ENCODE results near the gene USH2A. TPM values are rescaled to one million over a fixed set of nuclear protein-coding genes. Genes with fewer than 3 reads are reported as not detected.

Gene USH2A
- total RNA-seq, 1 donor from 2014 or later = 0.04 TPM

- Histone ChIP-seq H3K4me1 (no peaks in the 10 kb centered on the region), H3K4me2 (no peak overlapping the region), H3K36me3 (no peaks in the 10 kb centered on the region), H3K27me3 (no peaks in the 10 kb centered on the region), H3K4me3 (no peak overlapping the region), H3K9me3 (ENCODE audit: low read depth) (no peaks in the 10 kb centered on the region), H4K20me1 (ENCODE audit: low read depth) (no peaks in the 10 kb centered on the region), H3K27ac (no peak overlapping the region), H3F3A (ENCODE audit: low read depth) (no peaks in the 10 kb centered on the region), H3K79me2 (ENCODE audit: low read depth) (no peaks in the 10 kb centered on the region), H2AFZ (replicated peaks) (no peak overlapping the region), H3K9ac (no peak overlapping the region)
- H3K27me3 Mint-ChIP-seq (ENCODE audit: insufficient read depth, low read depth) = no peaks in the 10 kb centered on the region
- no peaks in the 10 kb centered on the region for H3K9me3 Mint-ChIP-seq
- no peak for DNase-seq (ENCODE audit: low spot score)
- no peaks in the 10 kb centered on the region for H3K4me1 Mint-ChIP-seq
- TF ChIP-seq EZH2phosphoT487 (IDR thresholded peaks at IDR 0.05) (no peak), EZH2 (IDR thresholded peaks at IDR 0.05) (no peak), CTCF (IDR thresholded peaks at IDR 0.05) (no peak)
- H3K27ac Mint-ChIP-seq = no peak overlapping the region
- no peaks in the 10 kb centered on the region for H3K36me3 Mint-ChIP-seq
- H3K4me3 Mint-ChIP-seq = no peak overlapping the region
These were observed 309.1 kb downstream of the USH2A start for GRCh38 chr1:216114180-216114579.

GRCh38 chr1:216113181-216113580 is 310.1 kb downstream of the USH2A start:
- Mint-ChIP-seq H3K9me3 (no peaks in the 10 kb centered on the region), H3K27me3 (ENCODE audit: insufficient read depth, low read depth) (no peaks in the 10 kb centered on the region), H3K27ac (no peak overlapping the region), H3K4me1 (no peaks in the 10 kb centered on the region), H3K36me3 (no peaks in the 10 kb centered on the region), H3K4me3 (no peak overlapping the region)
- Histone ChIP-seq H2AFZ (replicated peaks) (no peak overlapping the region), H3K4me3 (no peak overlapping the region), H3K4me1 (no peaks in the 10 kb centered on the region), H3K4me2 (no peak overlapping the region), H3F3A (ENCODE audit: low read depth) (no peaks in the 10 kb centered on the region), H3K9me3 (ENCODE audit: low read depth) (no peaks in the 10 kb centered on the region), H3K27me3 (no peaks in the 10 kb centered on the region), H3K79me2 (ENCODE audit: low read depth) (no peaks in the 10 kb centered on the region), H4K20me1 (ENCODE audit: low read depth) (no peaks in the 10 kb centered on the region), H3K9ac (no peak overlapping the region), H3K27ac (no peak overlapping the region), H3K36me3 (no peaks in the 10 kb centered on the region)
- no peak for DNase-seq (ENCODE audit: low spot score)
- TF ChIP-seq CTCF (IDR thresholded peaks at IDR 0.05) (no peak), EZH2 (IDR thresholded peaks at IDR 0.05) (no peak), EZH2phosphoT487 (IDR thresholded peaks at IDR 0.05) (no peak)

GRCh38 chr1:216111842-216112241 is 311.4 kb downstream of the USH2A start:
- Histone ChIP-seq H4K20me1 (ENCODE audit: low read depth) (no peaks in the 10 kb centered on the region), H3K4me3 (no peak overlapping the region), H2AFZ (replicated peaks) (no peak overlapping the region), H3K9ac (no peak overlapping the region), H3K27me3 (no peaks in the 10 kb centered on the region), H3K27ac (no peak overlapping the region), H3F3A (ENCODE audit: low read depth) (no peaks in the 10 kb centered on the region), H3K4me2 (no peak overlapping the region), H3K36me3 (no peaks in the 10 kb centered on the region), H3K9me3 (ENCODE audit: low read depth) (no peaks in the 10 kb centered on the region), H3K79me2 (ENCODE audit: low read depth) (no peaks in the 10 kb centered on the region), H3K4me1 (no peaks in the 10 kb centered on the region)
- TF ChIP-seq CTCF (IDR thresholded peaks at IDR 0.05) = peak; percentile 22
- no peak for TF ChIP-seq EZH2phosphoT487 (IDR thresholded peaks at IDR 0.05)
- H3K36me3 Mint-ChIP-seq = no peaks in the 10 kb centered on the region
- no peaks in the 10 kb centered on the region for H3K4me1 Mint-ChIP-seq
- DNase-seq (ENCODE audit: low spot score) = no peak
- H3K27ac Mint-ChIP-seq = no peak overlapping the region
- H3K27me3 Mint-ChIP-seq (ENCODE audit: insufficient read depth, low read depth) = no peaks in the 10 kb centered on the region
- no peak overlapping the region for H3K4me3 Mint-ChIP-seq
- no peaks in the 10 kb centered on the region for H3K9me3 Mint-ChIP-seq

- Histone ChIP-seq H4K20me1 (ENCODE audit: low read depth) (no peaks in the 10 kb centered on the region), H3F3A (ENCODE audit: low read depth) (no peaks in the 10 kb centered on the region), H3K9me3 (ENCODE audit: low read depth) (no peaks in the 10 kb centered on the region), H3K4me1 (peaks cover 8% of the 10 kb centered on the region), H3K4me2 (no peak overlapping the region), H3K27me3 (no peaks in the 10 kb centered on the region), H2AFZ (replicated peaks) (no peak overlapping the region), H3K27ac (no peak overlapping the region), H3K9ac (no peak overlapping the region), H3K79me2 (ENCODE audit: low read depth) (no peaks in the 10 kb centered on the region), H3K36me3 (no peaks in the 10 kb centered on the region), H3K4me3 (no peak overlapping the region)
- Mint-ChIP-seq H3K36me3 (no peaks in the 10 kb centered on the region), H3K4me3 (no peak overlapping the region), H3K27me3 (ENCODE audit: insufficient read depth, low read depth) (no peaks in the 10 kb centered on the region), H3K4me1 (peaks cover 8% of the 10 kb centered on the region), H3K9me3 (no peaks in the 10 kb centered on the region), H3K27ac (no peak overlapping the region)
- peak; percentile 60 for DNase-seq (ENCODE audit: low spot score)
- no peak for TF ChIP-seq EZH2phosphoT487 (IDR thresholded peaks at IDR 0.05)
- no peak for TF ChIP-seq CTCF (IDR thresholded peaks at IDR 0.05)
- TF ChIP-seq EZH2 (IDR thresholded peaks at IDR 0.05) = no peak
These were observed 327.8 kb downstream of the USH2A start for GRCh38 chr1:216095400-216095799.
